Mucosa of stomach (tissue), 1 donor: Measurements from ENCODE around the gene SOX6.
"Not testable (repeated sequence)": the region's sequence is repeated elsewhere in the genome, so short reads cannot be mapped to it uniquely, and the experiment has no call there.

Experiments used
- H3K27me3 ChIP-seq: one replicate; pipeline ENCODE4 v1.7.0; 2013; ENCODE audit warnings: mild to moderate bottlenecking, low read length; ENCODE audit not compliant: control insufficient read depth, insufficient read depth
- H3K36me3 ChIP-seq: one replicate; pipeline ENCODE4 v1.7.0; 2013; ENCODE audit warnings: low read length; ENCODE audit not compliant: control insufficient read depth, insufficient read depth
- H3K4me1 ChIP-seq: one replicate; pipeline ENCODE4 v1.7.0; 2013; ENCODE audit warnings: mild to moderate bottlenecking, low read length; ENCODE audit not compliant: control insufficient read depth, insufficient read depth
- H3K4me3 ChIP-seq: one replicate; pipeline ENCODE4 v1.7.0; 2013; ENCODE audit warnings: low read length
- H3K9ac ChIP-seq: one replicate; pipeline ENCODE4 v1.7.0; 2013; ENCODE audit warnings: mild to moderate bottlenecking, low read length, moderate library complexity
- H3K9me3 ChIP-seq: one replicate; pipeline ENCODE4 v1.7.0; 2013; ENCODE audit warnings: mild to moderate bottlenecking, low read length, moderate library complexity; ENCODE audit not compliant: control insufficient read depth
- donor health status: Pancreatic carcinoma.

The SOX6 gene

DNA sequence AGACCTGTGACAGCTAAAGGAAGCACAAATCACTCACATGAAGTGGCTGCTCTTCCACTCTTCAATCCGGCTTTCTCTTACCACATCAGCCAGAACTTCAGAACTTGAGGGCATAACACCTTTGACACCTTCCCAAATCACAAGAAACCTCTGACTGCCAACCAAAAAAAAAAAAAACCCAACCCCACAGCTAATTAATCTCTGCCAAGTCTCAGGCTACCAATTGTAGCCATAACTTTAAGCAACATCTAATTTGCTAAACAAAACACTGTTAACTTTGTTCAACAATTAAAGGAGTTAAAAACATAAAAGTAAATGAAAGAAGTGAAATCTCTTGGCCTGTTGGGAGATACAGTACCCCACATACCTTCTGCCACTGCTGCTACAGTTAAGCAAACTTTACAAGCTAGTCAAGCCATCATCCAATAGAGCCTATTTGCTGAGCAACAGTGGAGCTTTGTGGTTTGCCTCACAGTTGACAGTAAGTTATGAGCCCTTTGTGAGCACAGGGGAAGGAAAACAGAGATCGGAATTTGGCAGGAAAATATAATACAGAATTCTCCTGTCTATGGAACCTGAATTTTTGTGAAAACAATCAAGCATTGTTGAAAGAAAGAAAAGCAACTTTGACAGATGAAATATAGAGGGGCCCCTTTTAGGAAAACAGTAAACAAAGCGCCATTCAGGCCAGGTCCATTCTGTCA is at the start of gene SOX6:
Gene SOX6 (minus strand): TSS at position 490 of the 704 bp plus-strand sequence. CDS start 15,298 bp downstream, outside the sequence.
- Histone ChIP-seq H3K27me3 (no peaks in the 10 kb centered on the region), H3K36me3 (no peaks in the 10 kb centered on the region), H3K9ac (no peak within 1 kb of the TSS), H3K4me3 (no peak within 1 kb of the TSS), H3K9me3 (no peaks in the 10 kb centered on the region), H3K4me1 (no peaks in the 10 kb centered on the region)

DNA sequence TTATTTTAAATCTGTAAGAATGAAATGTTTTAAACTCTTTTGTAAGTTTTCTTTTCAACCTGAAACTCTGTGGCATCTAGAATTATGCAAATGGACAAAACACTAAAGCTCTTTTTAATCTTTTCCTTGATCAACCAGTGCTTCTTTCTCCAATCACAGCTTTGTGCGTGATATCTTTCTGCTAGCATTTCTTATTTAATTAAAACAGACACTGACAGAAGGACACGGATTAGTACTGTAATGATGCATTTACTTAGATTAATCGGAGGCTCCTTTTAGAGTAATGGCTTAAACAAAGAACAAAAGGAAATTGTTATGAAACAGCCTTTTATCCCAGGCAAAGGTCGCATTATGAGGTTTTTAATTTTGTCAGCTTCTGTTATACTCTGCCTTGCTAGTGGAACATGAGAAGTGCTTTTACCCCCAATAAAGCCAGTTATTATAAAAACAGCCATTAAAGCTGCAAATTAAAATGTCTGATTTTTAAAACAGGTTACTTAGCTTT is 48.5 kb upstream of the SOX6 start:
- H3K9me3 ChIP-seq = no peaks in the 10 kb centered on the region
- no peaks in the 10 kb centered on the region for H3K27me3 ChIP-seq
- no peaks in the 10 kb centered on the region for H3K36me3 ChIP-seq
- no peaks in the 10 kb centered on the region for H3K4me1 ChIP-seq
- H3K9ac ChIP-seq = no peak overlapping the region
- no peak overlapping the region for H3K4me3 ChIP-seq

DNA sequence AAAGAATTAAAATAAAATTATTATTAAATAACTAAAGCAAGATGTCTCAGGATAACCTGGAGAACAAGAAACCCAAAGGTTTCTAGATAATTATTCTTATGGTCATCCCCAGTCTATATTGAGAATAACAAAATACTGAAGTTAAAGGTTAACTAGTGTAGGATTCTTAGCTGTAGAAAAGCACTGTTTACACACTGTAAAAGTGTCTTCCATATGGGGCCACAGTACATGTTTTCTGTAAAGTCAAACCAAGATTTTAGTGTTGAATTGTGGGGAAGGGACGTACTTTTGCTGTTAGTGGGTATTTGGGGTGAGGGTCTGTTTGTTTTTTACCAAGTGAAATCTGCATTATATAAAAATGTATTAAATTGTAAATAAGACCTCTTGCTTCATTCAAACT is 47.5 kb upstream of the SOX6 start:
- Histone ChIP-seq H3K4me3 (no peak overlapping the region), H3K9me3 (no peaks in the 10 kb centered on the region), H3K9ac (no peak overlapping the region), H3K27me3 (no peaks in the 10 kb centered on the region), H3K36me3 (no peaks in the 10 kb centered on the region), H3K4me1 (no peaks in the 10 kb centered on the region)

GRCh38 chr11:16403448-16403803 is 47.1 kb upstream of the SOX6 start:
- H3K9me3 ChIP-seq = no peaks in the 10 kb centered on the region
- no peak overlapping the region for H3K9ac ChIP-seq
- H3K36me3 ChIP-seq = no peaks in the 10 kb centered on the region
- no peak overlapping the region for H3K4me3 ChIP-seq
- no peaks in the 10 kb centered on the region for H3K27me3 ChIP-seq
- H3K4me1 ChIP-seq = no peaks in the 10 kb centered on the region

GRCh38 chr11:16402654-16403447 is 46.5 kb upstream of the SOX6 start:
- Histone ChIP-seq H3K36me3 (no peaks in the 10 kb centered on the region), H3K9ac (no peak overlapping the region), H3K4me3 (no peak overlapping the region)

DNA sequence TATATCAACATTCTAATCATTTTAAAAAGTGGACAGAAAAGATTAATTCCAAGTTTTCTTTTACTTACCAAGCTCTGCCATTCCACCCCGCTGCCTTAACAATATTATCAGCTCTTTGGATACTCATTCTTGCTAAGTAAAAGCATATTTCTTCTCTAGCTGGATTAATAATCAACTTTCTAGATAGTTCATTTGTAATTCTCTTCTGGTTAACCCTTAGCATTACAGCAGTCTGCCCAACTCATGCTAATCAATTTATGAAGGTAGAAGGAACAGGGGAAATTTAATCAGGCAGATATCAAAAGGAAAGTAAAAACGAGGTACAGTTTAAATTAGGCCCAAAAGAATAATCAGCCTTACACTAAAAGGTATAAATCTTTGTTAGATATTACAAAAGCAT is 41.0 kb upstream of the SOX6 start:
- H3K9me3 ChIP-seq = no peaks in the 10 kb centered on the region
- H3K4me3 ChIP-seq = no peak overlapping the region

More at GRCh38 chr11:16402654-16403447, 46.5 kb upstream of the SOX6 start:
- no peaks in the 10 kb centered on the region for H3K27me3 ChIP-seq
- H3K9me3 ChIP-seq = no peaks in the 10 kb centered on the region
- no peaks in the 10 kb centered on the region for H3K4me1 ChIP-seq

GRCh38 chr11:16395601-16396000 is 39.3 kb upstream of the SOX6 start:
- Histone ChIP-seq H3K4me1 (no peaks in the 10 kb centered on the region), H3K27me3 (no peaks in the 10 kb centered on the region), H3K36me3 (no peaks in the 10 kb centered on the region), H3K4me3 (no peak overlapping the region), H3K9me3 (no peaks in the 10 kb centered on the region), H3K9ac (no peak overlapping the region)

More for the DNA sequence above, 41.0 kb upstream of the SOX6 start:
- Histone ChIP-seq H3K9ac (no peak overlapping the region), H3K36me3 (no peaks in the 10 kb centered on the region), H3K27me3 (no peaks in the 10 kb centered on the region), H3K4me1 (no peaks in the 10 kb centered on the region)

DNA sequence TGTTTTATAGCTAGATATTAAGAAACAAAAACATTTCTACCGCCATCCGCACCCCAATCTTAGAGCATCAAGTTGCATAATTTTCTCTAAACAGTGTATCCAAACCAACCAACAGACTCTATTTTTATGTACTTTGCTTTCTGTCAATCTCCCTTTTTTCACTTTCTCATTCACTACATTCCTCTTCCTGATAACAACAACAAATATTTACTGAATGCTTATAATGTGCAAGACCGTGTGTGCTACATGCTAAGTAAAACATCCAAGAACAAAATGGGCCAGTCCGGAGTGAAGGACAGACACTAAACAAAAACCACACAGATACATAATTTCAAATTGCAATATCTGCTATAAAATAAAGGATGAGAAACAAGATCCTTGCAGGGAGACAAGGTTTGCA is 38.6 kb upstream of the SOX6 start:
- Histone ChIP-seq H3K9ac (no peak overlapping the region), H3K9me3 (no peaks in the 10 kb centered on the region), H3K4me1 (no peaks in the 10 kb centered on the region), H3K27me3 (no peaks in the 10 kb centered on the region), H3K36me3 (no peaks in the 10 kb centered on the region), H3K4me3 (no peak overlapping the region)

- no peak overlapping the region for H3K9ac ChIP-seq
- no peaks in the 10 kb centered on the region for H3K4me1 ChIP-seq
- no peaks in the 10 kb centered on the region for H3K27me3 ChIP-seq
- H3K9me3 ChIP-seq = no peaks in the 10 kb centered on the region
- no peaks in the 10 kb centered on the region for H3K36me3 ChIP-seq
- no peak overlapping the region for H3K4me3 ChIP-seq
These were observed 37.0 kb upstream of the SOX6 start for GRCh38 chr11:16393340-16393739.

GRCh38 chr11:16392616-16393015 is 36.3 kb upstream of the SOX6 start:
- no peaks in the 10 kb centered on the region for H3K9me3 ChIP-seq
- no peaks in the 10 kb centered on the region for H3K36me3 ChIP-seq
- no peaks in the 10 kb centered on the region for H3K27me3 ChIP-seq
- no peak overlapping the region for H3K9ac ChIP-seq
- H3K4me3 ChIP-seq = no peak overlapping the region
- H3K4me1 ChIP-seq = no peaks in the 10 kb centered on the region

DNA sequence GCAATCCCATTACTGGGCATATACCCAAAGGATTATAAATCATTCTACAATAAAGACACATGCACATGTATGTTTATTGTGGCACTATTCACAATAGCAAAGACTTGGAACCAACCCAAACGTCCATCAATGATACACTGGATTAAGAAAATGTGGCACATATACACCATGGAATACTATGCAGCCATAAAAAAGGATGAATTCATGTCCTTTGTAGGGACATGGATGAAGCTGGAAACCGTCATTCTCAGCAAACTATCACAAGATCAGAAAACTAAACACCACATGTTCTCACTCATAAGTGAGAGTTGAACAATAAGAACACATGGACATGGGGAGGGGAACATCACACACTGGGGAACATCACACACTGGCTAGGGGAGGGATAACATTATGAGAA is 34.5 kb upstream of the SOX6 start:
- H3K27me3 ChIP-seq, H3K9me3 ChIP-seq, H3K36me3 ChIP-seq, H3K9ac ChIP-seq, H3K4me1 ChIP-seq, H3K4me3 ChIP-seq: not testable (repeated sequence)

DNA sequence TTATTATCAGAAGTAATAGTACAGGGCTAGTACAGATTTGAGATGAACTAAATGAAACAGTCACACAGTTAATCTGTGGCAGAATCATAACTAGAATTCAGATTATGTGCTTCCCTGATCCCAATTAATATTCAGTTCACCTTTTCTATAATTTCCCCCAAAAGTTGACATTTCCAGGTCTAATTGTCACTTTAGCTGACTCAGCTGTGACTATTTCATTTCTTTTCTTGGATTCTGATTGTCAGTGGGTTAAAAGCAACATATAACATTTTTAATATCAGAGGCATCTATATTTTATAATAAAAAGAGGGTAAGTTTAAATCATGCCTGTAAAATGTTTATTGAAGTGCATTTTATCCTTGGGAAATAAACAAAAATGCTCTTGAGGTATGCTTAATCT is 28.8 kb upstream of the SOX6 start:
- no peak overlapping the region for H3K9ac ChIP-seq
- no peaks in the 10 kb centered on the region for H3K36me3 ChIP-seq
- H3K4me3 ChIP-seq = no peak overlapping the region
- H3K27me3 ChIP-seq = no peaks in the 10 kb centered on the region
- H3K4me1 ChIP-seq = no peaks in the 10 kb centered on the region
- H3K9me3 ChIP-seq = no peaks in the 10 kb centered on the region
